Head of caudate nucleus (tissue), 42 donors: ENCODE measurements around the gene SMG6.

Experiments
- DNase-seq, 42 donors: peaks; one replicate each; pipeline versions ENCODE4 v3.0.0 to v3.0.0-alpha.2; 2020 to 2021; ENCODE audit warnings: mixed read lengths in 7 of 42
- intact Hi-C: fragments of 100-400 bp; cut with DNase I; formaldehyde crosslinking; loops from one replicate; pipeline ENCODE4 v1.15.0; 2022

The SMG6 gene

GRCh38 chr17:2137342-2138098 lies 166.1 kb downstream of the SMG6 start:
- intact Hi-C loops: no loop called here
- peak in 3 of 42 donors; percentile 28 to 55 (median 42) for DNase-seq

DNA sequence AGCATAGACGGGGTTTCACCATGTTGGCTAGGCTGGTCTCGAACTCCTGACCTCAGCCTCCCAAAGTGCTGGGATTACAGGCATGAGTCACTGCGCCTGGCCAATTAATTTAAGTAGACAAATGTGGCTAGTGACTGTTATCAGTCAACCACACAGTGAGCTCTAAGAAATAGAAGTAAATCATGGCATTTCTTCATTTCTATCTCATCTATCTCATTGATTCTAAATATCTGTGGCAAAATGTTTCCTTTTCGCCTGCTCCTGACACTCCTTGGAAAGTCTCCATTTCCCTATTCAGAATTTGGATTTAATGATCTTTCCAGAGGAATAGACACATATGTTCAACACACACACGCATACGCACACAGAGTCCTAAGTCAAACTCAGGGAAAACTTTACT lies 167.3 kb downstream of the SMG6 start:
- intact Hi-C loops: no loop called here
- no peak for DNase-seq

GRCh38 chr17:2128011-2128410 lies 175.6 kb downstream of the SMG6 start:
- DNase-seq: no peak
- intact Hi-C loops: no loop called here

GRCh38 chr17:2125013-2125535 lies 178.5 kb downstream of the SMG6 start:
- intact Hi-C loops: no loop called here
- no peak for DNase-seq

DNA sequence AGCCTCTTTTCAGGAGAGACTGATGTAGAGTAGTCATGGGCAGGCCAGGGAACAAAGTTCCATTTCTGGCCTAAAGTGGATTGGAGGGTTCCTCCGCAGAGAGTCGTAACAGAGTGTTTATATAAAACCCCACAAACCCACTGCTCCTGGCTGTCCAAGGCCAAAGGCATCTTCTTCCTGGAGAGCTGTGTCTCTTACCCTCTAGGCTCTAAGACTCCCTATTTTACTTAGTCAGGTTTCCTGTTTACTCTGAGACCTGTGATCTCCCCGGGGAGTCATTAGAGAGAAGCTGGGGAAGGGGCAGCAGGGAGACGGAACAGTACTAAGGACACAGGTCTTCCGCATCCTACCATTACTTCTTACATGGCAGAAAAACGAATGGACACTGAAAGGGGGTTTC lies 179.2 kb downstream of the SMG6 start:
- DNase-seq: no peak
- intact Hi-C loops: no loop called here

- DNase-seq: peak in 12 of 42 donors; percentile 6 to 46 (median 22)
- intact Hi-C loops: no loop called here
These were observed 180.0 kb downstream of the SMG6 start for GRCh38 chr17:2123375-2124251.

- intact Hi-C loops: no loop called here
These were observed 180.8 kb downstream of the SMG6 start for GRCh38 chr17:2122641-2123302.

DNA sequence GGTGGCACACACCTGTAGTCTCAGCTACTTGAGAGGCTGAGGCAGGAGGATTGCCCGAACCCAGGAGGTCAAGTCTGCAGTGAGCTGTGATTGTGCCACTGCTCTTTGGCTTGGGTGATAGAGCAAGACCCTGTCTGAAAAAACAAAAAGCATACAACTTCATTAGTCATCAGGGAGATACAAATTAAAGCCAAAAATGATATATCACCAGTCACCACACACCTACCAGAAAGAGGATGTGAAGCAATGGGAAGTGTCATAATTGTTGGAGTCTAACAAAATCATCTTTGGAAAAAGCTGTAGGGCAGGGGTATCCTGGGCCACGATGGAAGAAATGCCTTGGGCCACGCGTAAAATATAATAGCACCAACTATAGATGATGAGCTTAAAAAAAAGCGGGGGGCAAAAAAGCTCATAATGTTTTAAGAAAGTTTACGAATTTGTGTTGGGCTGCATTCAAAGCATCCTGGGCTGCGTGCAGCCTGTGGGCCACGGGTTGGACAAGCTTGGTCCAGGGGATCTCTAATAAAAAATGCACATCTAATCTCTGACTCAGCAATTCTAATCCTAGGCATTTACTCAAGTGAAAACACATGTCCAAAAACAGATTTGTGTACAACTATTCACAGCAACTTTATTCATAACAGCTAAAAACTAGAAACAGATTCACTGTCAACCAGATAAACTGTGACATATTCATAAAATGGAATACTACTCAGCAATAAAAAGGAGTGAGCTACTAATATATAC lies 182.8 kb downstream of the SMG6 start:
- no peak for DNase-seq
- intact Hi-C loops: no loop called here

More at GRCh38 chr17:2122641-2123302, 180.8 kb downstream of the SMG6 start:
- peak in 33 of 42 donors; percentile 13 to 67 (median 25) for DNase-seq

- no peak for DNase-seq
- intact Hi-C loops: no loop called here
These were observed 190.3 kb downstream of the SMG6 start for GRCh38 chr17:2113279-2113622.

DNA sequence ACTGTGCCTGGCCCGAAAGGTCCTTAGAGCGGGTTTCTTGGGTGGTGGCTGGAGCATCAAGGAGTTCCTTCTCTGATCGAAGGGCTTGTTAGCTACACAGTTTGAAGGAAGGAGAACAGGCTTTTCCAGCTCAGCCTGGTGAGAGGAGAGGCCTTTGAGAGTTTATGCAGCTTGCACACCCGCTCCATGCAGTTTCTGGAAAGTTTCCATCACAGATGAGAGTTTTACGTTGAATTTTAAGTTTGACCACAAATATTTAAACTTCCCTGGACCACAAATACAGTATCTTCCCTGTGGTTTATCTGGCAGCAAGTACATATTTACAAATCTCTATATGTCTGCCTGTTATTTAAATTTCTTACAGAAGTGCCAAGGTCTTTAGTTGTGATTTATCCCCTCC lies 191.9 kb downstream of the SMG6 start:
- no peak for DNase-seq
- intact Hi-C loops: no loop called here

DNA sequence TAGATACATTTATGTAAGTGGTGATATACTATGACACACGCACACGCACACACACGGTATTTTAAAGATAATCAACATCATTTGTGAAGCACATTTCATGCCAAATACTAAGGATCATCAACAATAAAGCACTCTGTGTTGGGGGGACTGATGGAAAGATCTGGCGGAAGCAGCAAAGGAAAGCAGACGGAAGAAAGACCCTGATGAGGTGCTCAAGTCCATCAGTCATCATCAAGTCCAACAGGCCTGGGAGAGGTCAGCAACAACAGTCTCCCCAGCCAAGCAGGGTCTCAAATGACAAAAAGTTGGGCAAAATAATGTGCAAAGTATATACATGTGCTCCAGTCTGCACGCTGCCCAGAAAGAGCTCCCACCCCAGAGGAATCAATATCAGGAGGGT lies 193.1 kb downstream of the SMG6 start:
- DNase-seq: no peak
- intact Hi-C loops: no loop called here

- no peak for DNase-seq
- intact Hi-C loops: no loop called here
These were observed 195.4 kb downstream of the SMG6 start for GRCh38 chr17:2108170-2108569.

DNA sequence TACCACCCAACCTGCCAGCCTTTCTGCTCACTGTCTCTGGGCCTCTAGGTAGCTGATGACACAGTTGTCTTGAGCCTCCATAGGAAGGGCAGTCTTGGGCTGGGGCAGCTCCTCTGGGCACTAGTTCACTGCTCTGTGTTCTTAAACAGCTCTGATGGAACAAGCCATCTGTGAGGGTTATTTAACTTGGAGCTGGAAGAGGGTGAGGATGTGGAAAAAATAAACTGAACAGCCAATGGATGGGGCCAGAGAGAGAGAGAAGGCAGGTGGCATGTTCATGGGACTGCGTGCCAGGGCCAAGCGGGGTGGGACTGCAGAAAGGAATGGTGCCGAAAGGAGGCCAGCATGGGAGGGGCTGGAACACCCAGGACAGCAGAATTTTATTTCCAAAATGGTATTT lies 196.1 kb downstream of the SMG6 start:
- DNase-seq: no peak

GRCh38 chr17:2107050-2107449 lies 196.5 kb downstream of the SMG6 start:
- DNase-seq: no peak
- intact Hi-C loops: no loop called here

More for the DNA sequence above, 196.1 kb downstream of the SMG6 start:
- intact Hi-C loops: no loop called here

GRCh38 chr17:2106308-2106955 lies 197.2 kb downstream of the SMG6 start:
- intact Hi-C loops: no loop called here
- DNase-seq: no peak

DNA sequence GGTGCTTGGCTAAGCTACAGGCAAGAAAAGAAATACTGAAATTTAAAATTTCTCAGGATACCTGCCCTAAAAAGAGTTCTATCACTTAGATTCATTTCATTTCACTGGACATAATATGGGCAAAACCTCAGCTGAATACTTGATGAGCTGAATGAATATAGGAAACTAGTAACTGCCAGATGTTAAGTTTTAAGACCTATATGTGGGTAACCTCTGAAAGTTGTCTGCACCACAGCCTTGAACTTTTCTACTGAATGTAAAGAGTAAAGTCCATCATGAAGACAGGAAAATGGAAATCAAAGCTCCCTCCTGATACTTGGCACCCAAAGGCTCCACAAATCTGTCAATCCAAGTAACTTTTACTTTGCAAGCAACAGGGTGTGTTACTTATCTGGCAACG lies 197.9 kb downstream of the SMG6 start:
- intact Hi-C loops: no loop called here
- DNase-seq: no peak

DNA sequence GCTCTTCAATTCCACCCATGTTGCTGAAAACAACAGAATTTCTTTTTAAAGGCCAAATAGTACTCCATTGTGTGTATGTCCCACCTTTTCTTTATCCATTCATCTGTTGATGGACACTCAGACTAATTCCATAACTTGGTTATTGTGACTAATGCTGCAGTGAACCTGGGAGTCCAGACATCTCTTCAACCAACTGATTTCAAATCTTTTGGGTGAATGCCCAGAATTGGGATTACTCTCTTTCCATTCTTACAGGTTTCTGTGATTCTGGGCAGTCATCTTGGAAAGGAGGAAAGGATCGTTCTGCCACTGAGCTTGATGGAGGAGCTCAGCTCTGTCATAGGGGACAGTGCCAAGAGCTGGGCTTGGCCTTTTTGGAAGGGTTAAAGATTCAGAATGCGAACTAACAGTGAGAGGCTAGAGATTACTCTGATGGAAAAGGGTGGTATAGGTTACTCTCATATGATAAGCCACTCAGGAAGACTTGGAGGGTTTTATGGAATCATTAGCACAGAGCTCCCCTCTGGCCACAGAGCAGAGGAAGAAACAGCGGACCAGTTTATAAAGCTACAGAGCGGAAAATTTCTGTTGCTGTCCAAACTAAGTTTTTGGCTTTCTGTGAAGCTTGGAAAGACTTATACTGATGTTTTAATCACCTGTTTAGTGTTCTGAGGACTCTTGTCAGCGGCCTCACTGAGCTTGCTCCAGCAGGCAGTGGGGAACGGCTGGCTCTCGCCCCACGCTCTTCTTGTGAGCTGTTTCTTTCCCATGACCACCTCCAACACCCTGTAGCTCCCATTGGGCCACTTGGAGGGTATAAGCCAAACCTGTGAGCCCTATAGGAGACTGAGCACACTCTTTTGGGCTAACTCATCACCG lies 200.4 kb downstream of the SMG6 start:
- intact Hi-C loops: no loop called here
- no peak for DNase-seq
